Activated gamma-delta T cell (primary cell): ENCODE results near the gene HECTD4.

ENCODE experiments used
- DNase-seq: peaks from one replicate; lab custom pipeline; 2025; lab: John Stamatoyannopoulos, UW

Gene HECTD4

GRCh38 chr12:112321245-112321644 lies 61.0 kb downstream of the HECTD4 start:
- DNase-seq = no peak

GRCh38 chr12:112319395-112319794 lies 62.8 kb downstream of the HECTD4 start:
- no peak for DNase-seq

- DNase-seq = no peak
These were observed 64.8 kb downstream of the HECTD4 start for GRCh38 chr12:112317481-112317880.

- no peak for DNase-seq
These were observed 67.2 kb downstream of the HECTD4 start for GRCh38 chr12:112314981-112315380.

GRCh38 chr12:112309797-112310196 lies 72.4 kb downstream of the HECTD4 start:
- no peak for DNase-seq

GRCh38 chr12:112308652-112309051 lies 73.6 kb downstream of the HECTD4 start:
- DNase-seq = no peak

- no peak for DNase-seq
These were observed 74.1 kb downstream of the HECTD4 start for GRCh38 chr12:112308161-112308560.

- no peak for DNase-seq
These were observed 74.8 kb downstream of the HECTD4 start for GRCh38 chr12:112307317-112308011.

GRCh38 chr12:112305951-112306350 lies 76.3 kb downstream of the HECTD4 start:
- DNase-seq = no peak

- DNase-seq = no peak
These were observed 77.8 kb downstream of the HECTD4 start for GRCh38 chr12:112304436-112304835.

GRCh38 chr12:112303799-112304198 lies 78.4 kb downstream of the HECTD4 start:
- DNase-seq = no peak

- no peak for DNase-seq
These were observed 79.2 kb downstream of the HECTD4 start for GRCh38 chr12:112303004-112303403.

- no peak for DNase-seq
These were observed 82.5 kb downstream of the HECTD4 start for GRCh38 chr12:112299704-112300103.

GRCh38 chr12:112297188-112297587 lies 85.0 kb downstream of the HECTD4 start:
- no peak for DNase-seq

- DNase-seq = no peak
These were observed 86.0 kb downstream of the HECTD4 start for GRCh38 chr12:112296183-112296582.

- no peak for DNase-seq
These were observed 87.4 kb downstream of the HECTD4 start for GRCh38 chr12:112294793-112295192.

GRCh38 chr12:112288638-112289037 lies 93.6 kb downstream of the HECTD4 start:
- DNase-seq = no peak

- no peak for DNase-seq
These were observed 96.4 kb downstream of the HECTD4 start for GRCh38 chr12:112285600-112286401.

- no peak for DNase-seq
These were observed 98.7 kb downstream of the HECTD4 start for GRCh38 chr12:112283546-112283945.

GRCh38 chr12:112282920-112283319 lies 99.3 kb downstream of the HECTD4 start:
- no peak for DNase-seq

GRCh38 chr12:112275836-112276235 lies 106.4 kb downstream of the HECTD4 start:
- no peak for DNase-seq

- no peak for DNase-seq
These were observed 107.0 kb downstream of the HECTD4 start for GRCh38 chr12:112275207-112275606.

GRCh38 chr12:112270673-112271072 lies 111.6 kb downstream of the HECTD4 start:
- DNase-seq = no peak
